NCI-H2107 treated with DMSO at 0.1 percent for 48 hours (cell line): ENCODE results near the gene ZNF724.
"Not testable (repeated sequence)": the region's sequence is repeated elsewhere in the genome, so short reads cannot be mapped to it uniquely, and the experiment has no call there.

Experiments
- DNase-seq: peaks from one replicate; lab custom pipeline; 2025; ENCODE audit not compliant: unreplicated experiment; lab: John Stamatoyannopoulos, UW

Gene ZNF724

DNA sequence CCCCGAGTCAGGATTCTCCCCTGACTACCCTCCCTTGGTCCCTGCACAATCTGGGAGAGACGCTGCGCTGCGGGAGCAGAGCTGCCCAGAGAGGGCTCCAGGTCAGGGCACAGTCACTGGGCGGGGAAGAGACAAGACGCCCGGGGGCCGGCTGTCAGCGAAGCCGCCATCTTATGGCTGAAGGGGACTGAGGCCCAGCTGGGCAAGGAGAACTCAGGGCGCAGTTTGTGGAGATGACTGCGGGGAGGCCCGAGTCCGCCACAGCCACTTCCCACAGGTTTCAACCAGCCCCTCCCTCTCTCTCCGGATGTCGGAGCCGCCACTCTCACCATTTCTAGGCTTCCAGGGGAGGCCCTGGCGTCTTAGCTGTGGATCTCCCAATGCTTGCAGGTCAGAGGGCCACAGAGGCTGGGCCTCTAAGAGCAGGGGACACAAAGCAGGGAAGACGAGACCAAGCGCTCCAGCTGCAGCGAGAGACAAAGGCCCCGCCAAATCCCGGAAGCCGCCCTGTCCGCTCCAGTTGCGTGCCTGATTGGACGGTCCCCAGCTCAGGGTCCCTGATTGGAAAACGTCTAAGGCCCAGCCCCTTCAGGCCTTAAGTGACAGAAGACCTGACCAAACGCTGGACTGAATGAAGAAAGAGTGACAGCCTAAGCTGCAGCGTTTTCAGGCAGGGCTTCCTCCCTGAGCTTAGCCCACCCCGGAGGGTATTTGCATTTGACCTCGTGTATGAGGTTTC, at the start of gene ZNF724:
TSS of gene ZNF724 (minus strand) at position 484 of the 739 bp plus-strand sequence. CDS start at position 332, 152 bp downstream.
- DNase-seq: peak; percentile 87

DNA sequence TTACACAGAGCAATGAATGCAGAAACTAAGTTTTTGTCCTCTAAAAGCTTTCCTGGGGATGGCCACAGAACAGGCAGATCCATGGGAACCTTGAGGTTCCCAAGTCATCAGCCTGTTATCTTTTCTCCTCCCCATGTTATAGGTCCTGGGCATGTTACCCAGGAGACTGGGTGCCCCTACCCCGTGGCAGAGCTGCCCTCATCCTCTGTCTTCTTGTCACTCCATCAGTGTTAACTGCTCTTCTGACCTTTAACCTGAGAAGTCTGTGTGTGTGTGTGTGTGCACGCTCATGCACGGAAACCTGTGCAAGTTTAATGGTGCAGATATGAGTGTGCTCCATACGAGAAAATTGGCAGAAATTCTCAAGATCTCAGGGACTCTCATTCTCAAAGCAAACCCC, 43.9 kb upstream of the ZNF724 start:
- DNase-seq: no peak

DNA sequence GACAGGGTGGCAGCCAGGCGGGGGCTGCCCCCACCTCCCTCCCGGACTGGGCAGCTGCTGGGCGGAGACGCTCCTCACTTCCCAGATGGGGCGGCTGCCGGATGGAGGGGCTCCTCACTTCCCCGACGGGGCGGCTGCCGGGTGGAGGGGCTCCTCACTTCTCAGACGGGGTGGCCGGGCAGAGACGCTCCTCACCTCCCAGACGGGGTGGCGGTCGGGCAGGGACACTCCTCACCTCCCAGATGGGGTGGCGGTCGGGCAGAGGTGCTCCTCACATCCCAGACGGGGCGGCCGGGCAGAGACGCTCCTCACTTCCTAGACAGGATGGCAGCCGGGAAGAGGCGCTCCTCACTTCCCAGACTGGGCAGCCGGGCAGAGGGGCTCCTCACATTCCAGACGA, 39.8 kb upstream of the ZNF724 start:
- DNase-seq: not testable (repeated sequence)

GRCh38 chr19:23287620-23288019, 37.4 kb upstream of the ZNF724 start:
- DNase-seq: no peak

DNA sequence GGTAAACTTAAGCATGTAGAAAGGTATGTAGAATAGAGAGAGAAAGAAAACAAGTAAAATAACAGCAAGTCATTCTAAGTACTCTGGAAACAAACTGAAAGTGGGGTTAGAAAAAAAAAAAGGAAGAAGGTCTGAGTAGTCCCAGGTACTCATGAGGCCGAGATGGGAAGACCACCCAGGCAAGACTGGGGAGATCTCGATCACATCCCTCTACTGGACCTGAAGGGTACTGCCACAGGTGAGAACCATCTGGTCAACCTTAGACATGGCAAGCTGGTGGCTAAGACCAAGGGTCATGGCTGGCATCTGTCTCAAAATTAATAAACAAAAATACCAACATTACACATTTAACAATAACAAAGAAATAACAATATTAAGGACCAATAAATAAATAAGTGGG, 36.3 kb upstream of the ZNF724 start:
- DNase-seq: no peak

- no peak for DNase-seq
These were observed 35.8 kb upstream of the ZNF724 start for GRCh38 chr19:23285948-23286347.

GRCh38 chr19:23285326-23285725, 35.1 kb upstream of the ZNF724 start:
- not testable (repeated sequence) for DNase-seq

DNA sequence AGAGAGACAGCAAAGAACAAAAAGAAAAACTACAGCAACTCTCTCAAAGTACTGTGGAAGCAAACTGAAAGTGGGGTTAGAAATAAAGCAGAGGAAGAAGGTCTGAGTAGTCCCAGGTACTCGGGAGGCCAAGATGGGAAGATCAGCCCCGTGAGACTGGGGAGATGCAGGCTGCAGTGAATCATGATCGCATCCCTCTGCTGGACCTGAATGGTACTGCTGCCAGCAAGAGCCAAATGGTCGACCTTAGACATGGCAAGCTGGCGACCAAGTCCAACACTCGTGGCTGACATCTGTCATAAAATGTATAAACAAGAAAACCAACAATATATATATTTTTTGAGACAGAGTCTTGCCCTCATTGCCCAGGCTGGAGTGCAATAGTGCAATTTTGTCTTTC, 33.7 kb upstream of the ZNF724 start:
- DNase-seq: peak; percentile 14

GRCh38 chr19:23281663-23282276, 31.6 kb upstream of the ZNF724 start:
- DNase-seq: no peak

DNA sequence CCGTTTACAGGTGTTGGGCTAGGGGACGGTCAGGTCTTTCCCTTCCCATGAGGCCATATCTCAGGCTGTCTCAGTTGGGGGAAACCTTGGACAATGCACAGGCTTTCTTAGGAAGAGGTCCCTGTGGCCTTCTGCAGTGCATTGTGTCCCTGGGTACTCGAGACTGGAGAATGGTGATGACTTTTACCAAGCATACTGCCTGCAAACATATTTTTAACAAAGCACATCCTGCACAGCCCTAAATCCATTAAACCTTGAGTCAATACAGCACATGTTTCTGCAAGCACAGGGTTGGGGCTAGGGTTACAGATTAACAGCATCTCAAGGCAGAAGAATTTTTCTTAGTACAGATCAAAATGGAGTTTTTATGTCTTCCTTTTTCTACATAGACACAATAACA, 27.9 kb upstream of the ZNF724 start:
- not testable (repeated sequence) for DNase-seq

DNA sequence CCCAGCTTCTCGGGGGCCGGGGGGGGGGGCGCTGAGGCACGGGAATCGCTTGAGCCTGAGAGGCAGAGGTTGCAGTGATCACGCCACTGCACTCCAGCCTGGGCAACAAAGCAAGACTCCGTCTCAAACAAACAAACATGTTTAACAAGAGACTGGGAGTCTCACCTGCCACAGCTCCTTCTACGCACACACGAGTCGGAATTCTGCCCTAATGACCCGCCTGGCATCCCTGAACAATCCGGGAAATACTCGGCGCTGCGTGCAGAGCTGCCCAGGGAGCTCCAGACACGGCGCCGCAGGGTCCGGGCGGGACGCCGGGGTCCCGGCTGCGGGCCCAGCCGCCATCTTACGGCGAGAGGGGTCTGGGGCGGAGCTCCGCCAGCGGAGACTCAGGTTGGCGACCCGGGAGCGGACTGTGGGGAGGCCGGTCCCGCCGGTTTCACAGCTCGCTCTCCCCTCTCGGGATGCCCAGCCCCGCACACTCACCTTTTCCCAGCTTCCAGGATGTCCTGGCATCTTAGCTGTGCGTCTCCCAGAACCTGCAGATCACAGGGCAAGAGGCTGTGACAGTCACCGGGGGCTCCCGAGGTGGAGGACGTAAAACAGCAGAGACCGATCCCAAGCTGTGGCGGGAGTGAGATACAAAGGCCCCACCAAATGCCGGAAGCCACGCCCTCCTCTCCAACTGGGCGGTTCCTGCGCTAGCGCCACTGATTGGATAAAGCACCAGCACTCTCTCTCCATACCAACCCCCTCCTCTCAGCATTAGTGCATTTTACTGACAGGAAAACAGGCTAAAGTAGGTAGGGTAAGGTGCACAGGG, 23.6 kb upstream of the ZNF724 start:
- peak; percentile 87 for DNase-seq

GRCh38 chr19:23273022-23273589, 22.9 kb upstream of the ZNF724 start:
- DNase-seq: no peak

DNA sequence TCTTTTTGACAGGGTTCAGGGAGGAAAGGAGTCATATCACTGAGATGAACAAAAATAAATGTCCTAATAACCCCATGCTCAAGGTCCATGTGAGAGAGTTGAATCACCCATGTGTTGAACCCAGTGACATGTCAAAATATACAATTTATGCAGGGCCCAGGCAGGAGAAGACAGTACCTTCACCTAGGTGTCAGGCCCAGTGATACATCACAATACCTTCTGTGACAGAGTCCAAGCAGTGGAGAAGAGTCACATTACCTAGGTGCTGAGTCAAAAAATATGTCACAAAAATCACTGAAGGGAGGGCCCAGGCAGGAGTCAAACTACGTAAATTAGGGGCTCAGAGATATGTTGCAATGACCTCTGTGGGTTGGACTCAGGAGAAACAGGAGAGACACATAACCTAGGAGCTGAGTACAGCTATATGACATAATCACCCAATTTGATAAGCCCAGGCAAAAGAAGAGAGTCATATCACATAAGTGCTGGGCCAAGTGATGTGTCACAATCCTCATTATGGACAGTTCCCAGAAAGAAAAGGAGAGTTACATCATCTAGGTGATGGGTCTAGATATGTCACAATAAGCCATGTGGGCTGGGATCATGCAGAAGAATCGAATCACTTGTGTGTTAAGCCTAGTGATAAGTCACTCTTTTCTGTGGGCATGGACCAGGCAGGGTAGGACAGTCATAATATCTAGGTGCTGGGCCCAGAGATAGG, 13.8 kb upstream of the ZNF724 start:
- no peak for DNase-seq

DNA sequence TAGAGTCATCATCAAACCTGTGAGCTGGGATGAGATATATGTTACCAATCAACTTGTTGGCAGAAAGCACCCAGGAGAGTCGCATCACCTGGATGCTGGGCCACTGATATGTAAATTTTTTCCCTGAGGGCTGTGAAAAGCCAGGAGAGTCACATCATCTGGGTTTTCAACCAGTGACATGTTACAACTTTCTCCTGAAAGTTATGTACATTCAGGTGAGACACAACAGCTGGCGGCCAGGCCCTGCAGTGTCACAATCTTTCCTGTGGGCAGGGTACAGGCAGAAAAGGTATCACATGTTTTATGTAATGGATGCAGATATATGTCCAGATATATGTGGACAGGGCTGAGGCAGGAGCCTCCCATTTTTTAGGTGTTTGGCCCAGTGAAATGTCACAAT, 13.2 kb upstream of the ZNF724 start:
- no peak for DNase-seq

DNA sequence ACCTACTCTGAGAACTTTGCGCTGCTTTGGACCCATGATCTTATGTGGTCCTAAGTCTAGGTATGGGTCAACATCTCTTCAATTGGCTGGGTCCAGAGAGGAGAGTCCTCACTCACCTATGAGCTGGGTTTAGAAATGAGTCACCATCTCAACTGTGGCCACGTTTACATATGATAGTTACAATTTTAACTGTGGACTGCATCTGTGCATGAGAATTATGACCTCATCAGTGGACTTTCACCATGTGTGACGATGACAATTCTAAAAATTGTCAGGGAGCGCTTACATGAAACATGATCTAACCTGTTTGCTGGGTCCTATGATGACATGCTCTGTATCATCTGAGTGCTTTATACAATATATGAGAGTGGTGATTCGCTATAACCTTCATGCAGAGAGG, 12.7 kb upstream of the ZNF724 start:
- no peak for DNase-seq

- no peak for DNase-seq
These were observed 11.4 kb upstream of the ZNF724 start for GRCh38 chr19:23261496-23262020.

GRCh38 chr19:23260956-23261355, 10.8 kb upstream of the ZNF724 start:
- DNase-seq: no peak

GRCh38 chr19:23259961-23260360, 9.8 kb upstream of the ZNF724 start:
- no peak for DNase-seq

DNA sequence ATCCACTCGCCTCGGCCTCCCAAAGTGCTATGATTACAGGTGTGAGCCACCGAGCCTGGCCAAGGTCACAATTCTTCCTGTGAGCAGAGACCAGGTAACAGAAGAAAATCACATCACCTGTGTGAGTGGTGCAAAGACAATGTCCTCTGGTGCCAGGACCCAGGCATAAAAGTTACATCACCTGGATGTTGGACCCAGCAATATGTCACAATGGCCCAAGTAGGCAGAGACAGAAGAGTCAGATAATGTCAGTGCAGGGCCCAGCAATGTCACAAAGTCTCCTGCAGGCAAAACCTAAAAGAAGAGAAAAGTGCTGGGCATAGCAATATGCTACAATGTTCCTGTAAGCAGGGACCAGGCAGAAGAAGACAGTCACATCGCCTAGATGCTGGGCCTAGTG, 5.5 kb upstream of the ZNF724 start:
- DNase-seq: no peak

DNA sequence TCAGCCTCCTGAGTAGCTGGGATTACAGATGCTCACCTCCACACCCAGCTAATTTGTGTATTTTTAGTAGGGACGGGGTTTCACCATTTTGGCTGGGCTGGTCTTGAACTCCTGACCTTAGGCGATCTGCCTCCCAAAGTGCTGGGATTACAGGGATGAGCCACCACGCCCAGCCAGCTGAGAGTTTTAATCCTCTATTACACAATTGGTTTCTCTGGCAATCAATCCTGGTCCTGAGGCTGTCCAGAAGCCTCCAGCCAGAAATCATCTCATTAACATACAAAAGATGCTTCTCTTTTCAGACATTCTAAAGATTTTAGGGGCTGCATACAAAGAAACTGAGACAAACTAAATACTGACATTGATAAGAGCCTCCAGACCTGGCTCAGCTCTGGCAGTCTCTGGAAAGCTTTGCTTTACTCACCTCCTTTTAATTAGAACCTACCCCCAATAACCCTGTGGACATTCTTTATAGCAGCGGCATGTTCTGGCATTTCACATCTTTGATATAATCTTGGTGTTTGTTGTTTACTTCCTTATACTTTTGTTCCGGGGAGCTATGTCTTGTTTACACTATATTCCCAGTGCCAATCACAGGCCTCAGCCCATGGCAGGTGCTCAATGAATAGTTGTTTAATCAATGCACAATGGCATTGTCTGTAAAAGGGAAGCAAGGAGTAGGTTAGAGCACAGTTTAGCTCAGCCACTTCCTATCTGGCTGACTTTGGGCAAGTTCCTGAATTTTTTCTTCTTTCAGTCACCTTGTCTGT, 4.1 kb upstream of the ZNF724 start:
- DNase-seq: no peak
